Left forelimb (tissue), 1 donor: ENCODE data around the gene ACER1.
"Not testable (repeated sequence)": the region's sequence is repeated elsewhere in the genome, so short reads cannot be mapped to it uniquely, and the experiment has no call there.

ENCODE experiments used
- DNase-seq: peaks from one replicate; pipeline ENCODE4 v3.0.0-alpha.2; 2018; ENCODE audit warnings: low spot score

Gene ACER1

GRCh38 chr19:6333439-6333838 lies at the start of gene ACER1:
Gene ACER1, minus strand, starts transcription at chr19:6333612. Its CDS starts 61 bp downstream, at chr19:6333551.
- no peak for DNase-seq

GRCh38 chr19:6383188-6383587 lies 49.8 kb upstream of the ACER1 start:
- DNase-seq, result no peak

- DNase-seq, result no peak
Measured at GRCh38 chr19:6381030-6381750, 47.8 kb upstream of the ACER1 start.

- no peak for DNase-seq
Measured at GRCh38 chr19:6379744-6380143, 46.3 kb upstream of the ACER1 start.

GRCh38 chr19:6378486-6378885 lies 45.1 kb upstream of the ACER1 start:
- no peak for DNase-seq

- no peak for DNase-seq
Measured at GRCh38 chr19:6378041-6378440, 44.6 kb upstream of the ACER1 start.

GRCh38 chr19:6376512-6377190 lies 43.2 kb upstream of the ACER1 start:
- DNase-seq, result no peak

- DNase-seq, result no peak
Measured at GRCh38 chr19:6375411-6376010, 42.1 kb upstream of the ACER1 start, which contains the start of gene PSPN. Gene PSPN, minus strand, starts transcription at chr19:6375933. Its CDS starts 84 bp downstream, at chr19:6375849.

- no peak for DNase-seq
Measured at GRCh38 chr19:6374711-6375410, 41.4 kb upstream of the ACER1 start.

GRCh38 chr19:6374161-6374709 lies 40.8 kb upstream of the ACER1 start:
- DNase-seq, result no peak

GRCh38 chr19:6373813-6374108 lies 40.3 kb upstream of the ACER1 start:
- no peak for DNase-seq

- DNase-seq, result peak; percentile 100
Measured at GRCh38 chr19:6373096-6373812, 39.8 kb upstream of the ACER1 start.

- peak; percentile 96 for DNase-seq
Measured at GRCh38 chr19:6372594-6373095, 39.2 kb upstream of the ACER1 start, which contains the start of gene ALKBH7. Gene ALKBH7, plus strand, starts transcription at chr19:6372794. Its CDS starts 27 bp downstream, at chr19:6372821.

GRCh38 chr19:6364353-6364752 lies 30.9 kb upstream of the ACER1 start:
- no peak for DNase-seq

- DNase-seq, result no peak
Measured at GRCh38 chr19:6362351-6362801, 29.0 kb upstream of the ACER1 start.

GRCh38 chr19:6362027-6362350 lies 28.6 kb upstream of the ACER1 start:
- DNase-seq, result no peak

GRCh38 chr19:6360857-6361216 lies 27.4 kb upstream of the ACER1 start:
- not testable (repeated sequence) for DNase-seq

- DNase-seq, result not testable (repeated sequence)
Measured at GRCh38 chr19:6360445-6360844, 27.0 kb upstream of the ACER1 start.

GRCh38 chr19:6359568-6360341 lies 26.3 kb upstream of the ACER1 start:
- DNase-seq, result no peak

- no peak for DNase-seq
Measured at GRCh38 chr19:6358003-6358402, 24.6 kb upstream of the ACER1 start.

GRCh38 chr19:6357174-6357573 lies 23.8 kb upstream of the ACER1 start:
- no peak for DNase-seq
